ENCODE measurements around the gene BTRC.

BTRC gene

DNA sequence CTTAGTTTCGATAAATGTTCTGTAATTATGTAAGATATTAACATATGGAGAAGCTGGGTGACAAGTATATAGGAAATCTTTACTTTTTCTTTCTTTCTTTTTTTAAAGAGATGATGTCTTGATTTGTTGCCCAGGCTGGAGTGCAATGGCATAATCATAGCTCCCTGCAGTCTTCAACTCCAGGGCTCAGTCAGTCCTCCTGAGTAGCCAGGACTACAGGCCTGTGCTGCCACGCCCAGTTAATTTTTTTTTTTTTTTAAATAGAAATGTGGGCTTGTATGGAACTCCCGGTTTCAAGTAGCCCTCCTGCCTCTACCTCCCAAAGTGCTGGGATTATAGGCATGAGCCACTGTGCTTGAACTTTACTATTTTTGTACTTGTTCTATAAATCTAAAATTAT is 122.4 kb downstream of the BTRC start:
- no peak for DNase-seq (ENCODE audit: low read depth in 2 of 3, low spot score in 1 of 3)

DNA sequence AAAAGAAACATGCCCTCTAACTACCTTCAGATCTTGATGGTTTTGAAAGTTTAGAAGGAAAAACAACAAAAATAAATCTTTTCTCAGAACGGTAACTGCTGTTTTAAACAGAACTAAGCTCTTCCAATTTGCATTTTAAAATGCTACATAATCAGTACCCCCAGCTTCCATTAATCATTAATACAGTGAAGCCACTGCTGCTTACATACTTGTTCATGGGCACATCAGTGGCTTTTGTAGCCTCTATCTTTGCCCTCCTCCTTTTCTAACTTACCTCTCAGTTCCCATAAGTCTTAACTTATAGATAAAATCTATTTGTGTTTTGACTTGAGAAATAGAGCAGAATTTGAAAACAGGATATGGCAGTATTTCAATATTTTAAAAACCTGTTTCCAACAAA is 125.0 kb downstream of the BTRC start:
- DNase-seq (ENCODE audit: low read depth in 2 of 3, low spot score in 1 of 3): no peak

DNA sequence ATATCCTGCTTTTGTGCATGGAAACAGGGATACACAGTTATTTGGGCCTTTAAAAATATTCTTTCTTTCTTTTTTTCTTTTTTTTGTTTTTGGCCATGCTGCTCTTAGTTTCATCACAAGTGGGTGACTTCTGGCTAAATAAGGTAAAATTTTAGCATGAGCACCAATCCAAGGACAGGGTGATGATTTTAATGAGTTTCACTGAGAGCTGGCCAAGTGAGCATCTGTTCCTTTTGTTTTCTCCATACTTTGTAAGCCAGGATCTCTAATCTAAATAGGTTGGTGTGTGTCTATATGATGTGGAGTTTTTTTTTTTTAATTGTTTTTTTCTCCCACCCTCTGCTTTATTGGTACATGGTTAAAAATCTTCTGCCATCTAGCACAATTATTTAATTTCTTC is 127.3 kb downstream of the BTRC start:
- no peak for DNase-seq (ENCODE audit: low read depth in 2 of 3, low spot score in 1 of 3)

DNA sequence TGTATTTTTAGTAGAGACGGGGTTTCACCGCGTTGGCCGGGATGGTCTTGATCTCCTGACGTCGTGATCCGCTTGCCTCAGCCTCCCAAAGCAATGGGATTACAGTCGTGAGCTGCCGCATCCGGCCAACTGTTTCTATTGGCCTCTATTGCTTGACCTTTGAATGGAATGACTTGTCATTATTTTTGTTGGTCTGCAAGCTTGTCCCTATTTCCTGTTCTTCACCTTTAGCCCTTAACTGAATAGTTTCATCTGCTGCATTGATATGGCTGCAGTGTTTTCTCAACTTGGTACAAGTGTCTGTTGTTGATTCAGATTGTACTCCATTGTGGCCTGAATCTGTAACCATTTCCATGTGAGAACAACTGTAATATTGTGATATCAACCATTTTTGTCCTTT is 128.6 kb downstream of the BTRC start:
- no peak for DNase-seq (ENCODE audit: low read depth in 2 of 3, low spot score in 1 of 3)

DNA sequence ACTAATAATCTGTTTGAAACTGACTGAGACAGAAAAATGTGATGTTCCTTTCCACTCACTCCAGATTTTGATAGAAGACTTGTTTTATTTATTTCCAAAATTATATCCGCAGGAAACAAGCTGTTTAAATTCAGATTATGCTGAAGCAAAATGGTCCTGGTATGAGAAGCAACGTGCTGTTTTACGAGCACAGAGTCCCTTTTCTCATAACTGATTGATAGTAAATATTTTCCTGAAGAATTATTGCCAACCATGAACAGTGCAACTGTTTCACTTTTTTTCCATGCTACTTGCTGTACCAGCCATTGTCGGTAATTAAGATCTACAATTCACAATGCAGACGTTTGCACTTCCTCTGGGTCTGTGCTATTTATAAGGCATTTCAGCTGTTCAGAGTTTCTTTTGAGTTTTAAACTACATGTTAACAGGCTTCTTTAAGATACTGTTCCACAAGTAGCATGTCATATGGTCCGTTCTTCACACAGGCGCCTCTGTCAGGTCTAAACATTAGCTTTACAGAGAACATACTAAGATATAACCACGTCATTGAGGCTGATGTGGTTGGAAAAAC is 130.3 kb downstream of the BTRC start:
- DNase-seq (ENCODE audit: low read depth in 2 of 3, low spot score in 1 of 3): no peak

DNA sequence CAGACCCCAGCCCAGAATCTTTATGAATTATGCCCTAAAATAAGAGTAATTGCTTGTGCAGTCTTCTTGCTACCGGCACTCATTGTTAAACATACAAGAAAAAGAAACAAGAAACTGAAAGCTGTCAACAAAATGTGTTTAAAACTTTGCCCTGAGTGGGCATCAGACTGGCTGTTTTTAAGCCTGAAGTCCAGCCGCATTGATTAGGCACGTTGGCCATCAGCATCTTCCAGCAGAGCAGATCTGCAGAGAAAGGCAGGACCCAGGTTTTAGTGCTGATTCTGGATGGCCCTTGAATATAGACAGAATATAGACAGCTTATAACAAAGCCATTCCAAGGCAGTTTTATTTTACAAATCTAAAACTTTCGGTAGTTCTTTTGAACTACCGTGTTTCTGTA is 131.2 kb downstream of the BTRC start:
- DNase-seq (ENCODE audit: low read depth in 2 of 3, low spot score in 1 of 3): no peak

DNA sequence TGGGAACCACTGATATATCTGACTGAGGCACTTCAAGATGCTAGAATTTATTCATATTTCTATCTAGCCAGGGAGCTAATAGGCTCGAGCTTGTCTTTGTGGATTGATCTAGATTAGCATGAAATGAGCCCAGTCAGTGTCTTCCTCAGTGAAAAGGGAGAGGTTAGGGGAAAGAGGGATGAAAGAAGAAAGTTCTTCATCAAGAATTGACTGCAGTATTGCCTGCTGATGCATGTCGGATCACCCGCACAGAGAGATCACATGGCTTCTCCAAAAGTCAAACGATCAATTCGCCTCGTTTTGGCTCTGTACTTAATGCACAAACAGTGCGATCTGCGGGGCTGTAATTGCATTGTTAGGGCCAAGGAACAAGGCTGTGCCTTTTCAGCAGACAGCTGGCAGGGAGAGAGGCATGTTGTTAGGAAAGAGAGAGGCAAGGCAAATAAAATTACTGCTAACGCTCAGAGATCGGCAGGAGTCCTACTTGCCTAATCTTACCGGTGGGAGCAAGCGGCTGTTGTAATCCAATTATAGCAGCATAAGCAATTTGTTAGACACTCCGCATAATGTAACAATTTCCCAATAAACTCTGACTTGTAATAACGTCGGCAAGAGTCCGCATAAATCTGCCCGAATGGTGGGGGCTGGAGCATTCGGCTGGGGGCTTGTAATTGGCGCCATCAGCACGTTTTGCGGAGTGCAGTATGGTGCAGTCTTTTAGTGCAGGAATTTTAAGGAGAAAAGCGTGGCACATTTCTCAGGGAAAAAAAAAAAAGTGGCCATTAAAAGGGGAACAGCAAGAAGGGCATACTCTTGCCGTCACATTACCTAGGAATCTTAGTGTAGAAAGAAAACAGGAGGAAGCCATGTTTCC is 132.0 kb downstream of the BTRC start:
- no peak for DNase-seq (ENCODE audit: low read depth in 2 of 3, low spot score in 1 of 3)

DNA sequence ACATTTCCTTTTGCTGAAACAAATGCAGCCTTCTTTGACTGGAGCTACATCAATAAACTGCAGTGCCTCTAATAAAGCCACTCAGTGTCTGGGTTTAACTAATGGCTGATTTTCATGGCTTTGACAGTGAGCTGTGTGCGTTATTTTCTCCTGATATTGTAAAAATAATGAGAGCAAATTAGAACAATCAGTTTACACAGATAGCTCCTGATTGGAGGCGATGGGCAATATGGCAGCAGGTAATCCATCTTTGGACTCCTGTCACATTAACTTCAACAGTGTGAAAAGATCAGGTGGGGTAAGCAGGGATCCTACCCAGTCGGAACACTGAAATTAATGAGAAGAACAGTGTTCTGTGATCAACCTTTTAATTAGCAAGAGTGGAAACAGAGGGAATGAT is 133.4 kb downstream of the BTRC start:
- DNase-seq (ENCODE audit: low read depth in 2 of 3, low spot score in 1 of 3): no peak

DNA sequence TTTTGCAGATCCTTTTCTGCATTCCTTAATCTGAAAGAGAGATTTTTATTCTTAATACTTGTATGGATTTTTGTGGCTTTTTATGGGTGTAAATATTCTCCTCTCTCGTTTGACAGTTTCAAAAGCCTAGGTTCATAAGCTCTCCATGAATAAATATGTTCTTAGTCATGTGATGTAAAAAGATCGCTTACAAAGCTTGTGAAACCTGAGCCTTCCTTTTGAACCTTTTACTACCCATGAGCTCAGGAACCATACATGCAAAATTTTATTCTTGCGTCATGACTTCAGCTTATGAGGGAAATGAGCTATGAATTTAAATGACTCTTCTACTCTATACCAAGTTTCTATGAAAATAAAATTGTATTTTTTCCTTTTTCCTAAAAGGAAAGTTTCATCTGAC is 135.4 kb downstream of the BTRC start:
- DNase-seq (ENCODE audit: low read depth in 2 of 3, low spot score in 1 of 3): no peak

DNA sequence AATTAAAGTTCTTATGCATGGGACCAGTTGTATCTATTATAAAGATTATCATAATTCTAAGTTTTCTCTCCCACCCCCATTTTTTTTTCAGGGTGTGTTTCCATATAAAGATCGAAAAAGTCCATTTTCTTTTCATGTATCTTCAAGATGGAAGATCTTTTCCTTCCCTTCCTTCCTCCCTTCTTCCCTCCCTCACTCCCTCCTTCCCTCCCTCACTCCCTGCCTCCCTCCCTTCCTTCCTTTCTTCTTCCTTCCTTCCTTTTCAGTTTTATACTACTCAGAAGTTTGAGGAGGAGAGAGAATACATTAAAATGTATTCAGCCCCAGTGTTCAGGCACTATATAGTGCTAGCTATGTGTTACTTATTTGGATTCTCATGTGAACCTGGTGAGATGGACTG is 136.1 kb downstream of the BTRC start:
- DNase-seq (ENCODE audit: low read depth in 2 of 3, low spot score in 1 of 3): no peak

DNA sequence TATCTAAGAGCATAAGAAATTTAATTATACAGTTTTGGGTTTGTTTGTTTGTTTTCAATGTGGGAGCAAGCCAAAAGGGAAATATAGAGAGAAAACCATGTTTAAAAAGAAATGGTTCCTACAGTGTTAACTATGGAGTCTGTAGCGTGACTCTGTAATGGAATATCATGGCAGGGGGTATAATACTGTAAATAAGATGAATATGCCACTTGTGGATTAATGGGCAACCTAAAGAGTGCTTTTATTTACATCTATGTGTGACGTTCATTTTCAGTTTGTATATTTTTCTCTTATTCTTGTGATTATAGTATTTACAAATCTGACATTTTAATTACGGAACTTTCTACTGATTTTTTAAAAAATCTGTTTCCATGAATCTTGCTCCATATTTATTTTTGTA is 138.2 kb downstream of the BTRC start:
- DNase-seq (ENCODE audit: low read depth in 2 of 3, low spot score in 1 of 3): no peak

DNA sequence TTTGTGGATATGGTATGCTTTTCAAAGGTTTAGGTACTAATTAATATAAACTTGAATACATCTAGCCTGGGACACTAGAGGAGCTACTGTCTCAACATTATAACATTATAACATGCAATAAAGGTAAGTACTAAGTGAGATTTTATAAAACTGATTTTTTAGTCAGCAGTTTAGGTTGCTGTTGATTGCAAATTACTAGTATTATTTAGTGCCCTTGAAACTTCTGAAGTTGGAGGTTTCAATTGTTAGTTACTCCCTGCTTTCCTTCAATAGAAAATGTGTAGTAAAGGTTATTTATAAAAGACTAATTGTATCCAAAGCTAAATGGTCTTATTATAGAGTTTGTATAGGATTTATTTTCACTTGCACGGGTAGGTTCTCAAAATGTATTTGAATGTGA is 138.8 kb downstream of the BTRC start:
- no peak for DNase-seq (ENCODE audit: low read depth in 2 of 3, low spot score in 1 of 3)

DNA sequence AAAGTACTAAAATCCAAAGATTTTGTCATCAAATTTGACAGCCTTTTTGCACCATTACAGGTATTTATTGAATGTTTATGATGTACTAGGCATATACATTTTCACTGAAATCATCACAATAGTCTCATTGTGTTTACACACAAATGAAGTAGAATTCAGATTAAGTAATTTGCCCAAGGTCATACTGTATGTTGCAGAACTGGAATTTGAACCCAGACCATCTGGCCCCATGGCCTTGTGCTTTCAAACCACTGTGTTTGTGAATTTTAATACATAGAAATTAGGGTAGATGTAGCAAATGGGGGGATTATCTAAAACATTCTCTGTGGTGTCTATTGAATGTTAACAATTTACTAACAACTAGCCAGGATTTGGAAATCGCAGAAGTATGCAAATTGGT is 139.3 kb downstream of the BTRC start:
- no peak for DNase-seq (ENCODE audit: low read depth in 2 of 3, low spot score in 1 of 3)

DNA sequence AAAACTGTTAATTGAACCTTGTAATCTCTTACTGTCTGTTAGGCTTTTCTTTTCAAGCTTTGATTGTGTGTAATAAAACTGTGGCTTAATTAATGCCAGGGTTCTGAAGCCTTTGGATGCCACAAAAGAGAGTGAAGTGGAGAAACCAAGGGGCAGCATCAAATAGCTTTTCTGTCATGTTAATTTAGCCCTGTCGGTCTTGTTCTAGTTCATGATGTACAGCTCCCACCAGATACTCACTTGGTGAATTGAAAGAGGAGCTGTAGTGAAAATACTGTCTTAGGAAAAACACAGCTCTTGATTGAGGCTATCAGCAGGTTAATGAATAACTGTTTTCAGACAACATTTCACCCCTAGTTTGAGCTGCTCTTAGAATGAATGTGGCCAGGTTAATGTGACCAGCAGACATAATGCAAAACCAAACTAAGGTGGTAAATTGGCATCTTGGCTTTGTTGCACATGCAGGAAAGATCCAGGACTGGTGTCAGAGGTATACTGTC is 139.9 kb downstream of the BTRC start:
- no peak for DNase-seq (ENCODE audit: low read depth in 2 of 3, low spot score in 1 of 3)

DNA sequence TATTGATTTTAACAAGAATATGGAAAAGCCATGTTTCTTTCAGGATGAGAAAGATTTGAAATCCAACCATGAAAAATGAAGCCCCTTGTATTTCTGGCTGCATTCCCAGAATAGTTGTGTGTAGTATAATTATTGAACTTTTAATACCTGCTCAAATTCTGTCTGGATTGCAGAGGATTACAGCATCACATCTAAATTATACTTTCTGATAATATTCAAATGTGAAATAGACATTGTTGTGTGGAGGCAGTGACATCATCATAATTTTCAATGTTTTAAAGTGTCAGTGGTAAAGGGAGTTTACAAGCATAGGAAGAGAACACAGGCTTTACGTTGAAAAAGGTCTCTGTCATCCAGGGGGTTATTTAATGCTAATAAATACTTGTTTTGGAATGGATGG is 140.7 kb downstream of the BTRC start:
- DNase-seq (ENCODE audit: low read depth in 2 of 3, low spot score in 1 of 3): no peak

DNA sequence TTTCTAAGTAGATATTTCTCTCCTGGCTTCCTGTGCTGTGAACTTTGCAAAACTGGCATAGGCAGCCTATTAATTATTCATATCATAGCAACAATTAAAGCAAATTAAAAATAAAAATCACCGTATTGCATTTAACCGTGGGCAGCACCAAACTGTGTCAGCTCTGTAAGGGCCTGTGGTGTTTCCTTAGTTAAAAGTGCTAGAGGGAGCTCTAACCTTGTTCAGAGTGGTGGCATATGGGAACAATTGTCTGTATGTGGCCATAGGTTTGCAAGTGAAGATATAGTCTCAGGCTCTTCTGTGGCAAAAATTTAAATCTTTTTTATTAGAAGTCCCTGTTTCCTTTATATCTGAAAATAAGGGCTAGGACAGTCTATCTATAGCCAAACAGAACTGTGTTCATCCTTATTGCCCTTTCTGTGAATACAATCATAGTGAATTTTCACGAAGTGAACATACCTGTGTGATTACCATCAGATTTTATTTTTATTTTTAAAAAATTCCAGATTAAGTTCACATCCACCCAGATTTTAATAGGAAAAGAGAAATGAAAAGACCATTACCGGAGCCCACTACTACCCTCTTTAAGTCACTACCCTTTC is 141.5 kb downstream of the BTRC start:
- no peak for DNase-seq (ENCODE audit: low read depth in 2 of 3, low spot score in 1 of 3)

DNA sequence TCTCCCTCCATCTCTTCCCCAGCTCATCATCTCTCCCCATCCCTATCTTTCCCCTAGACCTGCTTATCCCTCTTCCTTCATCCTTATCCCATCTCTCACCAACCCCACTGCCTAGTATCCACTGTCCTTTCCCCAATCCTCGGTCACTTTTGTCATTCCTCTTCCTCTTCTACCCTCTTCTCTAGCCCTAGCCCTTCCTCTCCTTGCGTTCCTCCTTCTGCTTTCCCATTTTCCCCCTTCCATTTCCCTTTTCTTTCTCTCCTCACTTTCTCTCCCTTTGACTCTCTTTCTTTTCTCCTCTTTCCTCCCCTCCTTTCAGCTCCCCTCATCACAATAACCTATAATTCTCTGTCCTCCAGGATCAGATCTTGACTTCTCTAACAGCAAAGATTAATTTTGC is 150.5 kb downstream of the BTRC start:
- DNase-seq (ENCODE audit: low read depth in 2 of 3, low spot score in 1 of 3): no peak

DNA sequence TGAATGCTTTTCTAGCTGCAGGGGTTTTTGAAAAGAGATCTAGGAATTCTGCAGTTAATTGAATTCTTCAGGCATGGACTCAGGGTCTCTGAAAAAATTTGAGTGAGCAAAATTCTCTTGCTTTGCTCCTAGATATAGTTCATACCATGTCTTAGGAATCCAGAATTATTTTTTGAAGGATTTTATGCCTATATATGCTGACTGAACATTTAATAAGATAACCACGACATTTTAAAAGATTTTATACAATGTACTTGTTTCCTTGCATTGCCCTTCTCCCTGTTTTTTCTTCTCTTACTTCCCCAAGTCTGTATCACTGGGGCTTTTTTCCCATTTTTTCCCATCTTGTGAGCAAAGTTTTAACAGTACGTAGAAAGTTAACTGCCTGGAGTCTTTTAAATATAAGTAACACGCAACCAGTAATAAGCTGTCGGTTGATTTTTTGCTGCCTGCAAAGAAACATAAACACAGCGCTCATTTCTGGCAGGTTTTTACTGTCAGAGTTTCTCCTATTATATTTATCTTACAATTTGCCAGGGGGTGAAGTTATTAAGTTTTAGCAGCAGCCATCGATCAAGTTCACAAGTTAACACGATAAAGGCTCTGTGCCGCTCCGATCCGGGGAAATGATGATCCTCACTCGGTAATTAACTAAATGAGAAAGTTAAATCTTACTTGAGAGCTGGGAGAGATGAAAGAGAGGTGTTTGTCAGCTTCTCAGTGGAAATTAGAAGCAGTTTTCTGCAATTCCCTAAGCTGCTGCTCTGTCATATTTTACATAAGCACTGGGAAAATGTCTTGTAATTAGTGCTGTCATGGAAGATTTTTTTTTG is 153.1 kb downstream of the BTRC start:
- no peak for DNase-seq (ENCODE audit: low read depth in 2 of 3, low spot score in 1 of 3)

DNA sequence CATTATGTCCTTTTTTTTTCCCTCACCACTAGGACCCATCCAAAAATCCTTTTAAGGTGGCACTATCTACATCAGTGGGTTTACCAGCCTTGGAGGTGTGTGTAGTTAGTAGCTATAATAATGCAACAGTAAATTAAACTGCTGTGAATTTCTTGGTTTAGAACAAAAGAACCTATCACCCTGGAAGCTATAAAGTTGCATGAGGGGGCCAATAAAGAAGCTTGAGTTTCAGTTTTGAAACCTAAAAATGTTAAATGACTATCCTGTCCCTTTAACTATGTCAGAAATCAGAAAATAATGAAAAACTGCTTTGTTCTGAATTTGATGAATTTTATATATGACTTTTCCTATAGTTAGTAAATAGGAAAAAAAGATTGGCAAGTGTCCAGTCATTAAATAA is 153.9 kb downstream of the BTRC start:
- DNase-seq (ENCODE audit: low read depth in 2 of 3, low spot score in 1 of 3): no peak

DNA sequence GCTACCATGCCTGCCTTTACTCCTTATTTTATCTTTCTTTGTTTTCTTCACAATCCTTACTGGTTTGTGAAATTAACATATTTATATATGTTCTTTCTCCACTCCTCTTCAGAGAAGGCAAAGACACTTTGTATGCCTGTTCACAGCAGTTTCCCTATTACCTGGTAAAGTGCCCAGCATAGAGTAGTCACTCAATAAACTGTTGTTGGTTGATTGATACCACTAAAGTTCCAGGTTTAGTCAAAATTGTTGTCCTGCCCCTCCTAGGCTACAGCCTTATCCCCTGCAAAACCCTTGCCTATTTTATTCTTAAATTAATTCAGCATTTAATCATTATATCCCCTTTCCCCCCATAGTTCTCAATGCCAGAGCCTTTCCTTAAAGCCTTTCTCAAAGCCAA is 158.0 kb downstream of the BTRC start:
- no peak for DNase-seq (ENCODE audit: low read depth in 2 of 3, low spot score in 1 of 3)

DNA sequence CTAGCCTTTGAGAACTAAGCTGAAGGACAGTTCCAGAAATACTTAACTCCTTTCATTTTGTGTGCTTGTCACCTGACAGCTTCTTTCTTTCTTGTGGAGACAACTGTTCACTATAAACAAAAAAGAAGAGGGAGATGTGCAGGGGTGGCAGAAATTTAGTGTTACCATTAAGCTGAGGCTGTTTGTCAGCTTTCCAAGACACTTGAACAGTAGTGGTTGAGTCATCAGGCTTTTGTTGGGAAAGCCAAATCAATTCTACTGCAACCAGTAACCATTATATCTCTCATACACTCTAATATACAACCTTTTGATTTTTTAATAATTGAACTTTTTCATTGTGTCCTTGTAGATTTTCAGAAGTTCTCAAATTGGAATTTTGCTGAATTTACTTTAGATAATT is 158.8 kb downstream of the BTRC start:
- DNase-seq (ENCODE audit: low read depth in 2 of 3, low spot score in 1 of 3): no peak

DNA sequence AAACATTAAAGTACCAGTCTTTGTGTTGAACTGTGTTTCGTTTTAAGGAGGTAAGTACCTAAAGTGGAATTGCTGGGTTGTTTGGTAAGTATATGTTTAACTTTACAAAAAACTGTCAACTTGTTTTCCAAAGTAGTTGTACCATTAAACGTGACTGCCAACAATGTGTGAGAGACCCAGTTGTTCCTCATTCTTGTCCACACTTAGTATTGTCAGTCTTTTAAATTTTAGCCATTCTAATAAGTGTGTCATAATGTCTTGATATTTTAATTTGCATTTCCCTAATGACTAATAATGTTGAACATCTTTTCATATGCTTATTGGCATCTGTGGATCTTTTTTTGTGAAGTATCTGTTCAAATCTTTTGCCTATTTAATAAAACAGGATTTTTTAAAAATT is 159.8 kb downstream of the BTRC start:
- DNase-seq (ENCODE audit: low read depth in 2 of 3, low spot score in 1 of 3): no peak

Measured in stimulated activated CD4-positive, alpha-beta T cell treated with anti-CD3 and anti-CD28 coated beads, Interleukin-12 subunit alpha, Interleukin-12 subunit beta, amount 100 ng/mL, for 48 hours (primary cell).